GM23338 (cell line): ENCODE measurements around the gene NPHP4.

Source experiments
- CREB1 ChIP-seq: fragments of 250-450 bp; sonication (Bioruptor Pico); IDR thresholded peaks from 2 replicates; pipeline ENCODE4 v1.5.0; 2020; ENCODE audit warnings: low read depth, mild to moderate bottlenecking, moderate library complexity
- CTCF ChIP-seq, 2 experiments: fragments of 200-600 bp in 1 of 2; sonication (generic) in 1 of 2; conservative IDR thresholded peaks; 2 replicates each; pipeline versions ENCODE4 v1.5.1 to v1.6.1; 2016 to 2017; ENCODE audit warnings: antibody characterized with exemption in 2 of 2, low read depth in 2 of 2, mild to moderate bottlenecking in 2 of 2, moderate library complexity in 1 of 2
- ETS1 ChIP-seq: IDR thresholded peaks from 2 replicates; pipeline ENCODE4 v1.6.1; 2016; ENCODE audit warnings: antibody characterized with exemption
- EZH2 ChIP-seq: fragments of 200-600 bp; sonication (generic); IDR thresholded peaks from one replicate; pipeline ENCODE4 v1.8.0; 2017; ENCODE audit warnings: antibody characterized with exemption, mild to moderate bottlenecking, low read depth; ENCODE audit not compliant: unreplicated experiment
- EZH2phosphoT487 ChIP-seq: fragments of 200-600 bp; sonication (generic); IDR thresholded peaks from one replicate; pipeline ENCODE4 v1.8.1; 2018; ENCODE audit warnings: antibody characterized with exemption; ENCODE audit not compliant: unreplicated experiment
- JUNB ChIP-seq: IDR thresholded peaks from one replicate; pipeline ENCODE4 v1.6.1; 2016; ENCODE audit warnings: antibody characterized with exemption; ENCODE audit not compliant: unreplicated experiment
- NANOG ChIP-seq: IDR thresholded peaks from 2 replicates; pipeline ENCODE4 v1.6.1; 2016; ENCODE audit warnings: antibody characterized with exemption, borderline replicate concordance
- POLR2AphosphoS5 ChIP-seq: IDR thresholded peaks from 2 replicates; pipeline ENCODE4 v1.6.1; 2016; ENCODE audit warnings: antibody characterized with exemption, low read depth
- REST ChIP-seq: IDR thresholded peaks from one replicate; pipeline ENCODE4 v1.6.1; 2018; ENCODE audit warnings: antibody characterized with exemption; ENCODE audit not compliant: unreplicated experiment
- STAT1 ChIP-seq: IDR thresholded peaks from one replicate; pipeline ENCODE4 v1.6.1; 2016; ENCODE audit warnings: antibody characterized with exemption; ENCODE audit not compliant: unreplicated experiment
- ZNF114 ChIP-seq: fragments of 250-450 bp; sonication (Bioruptor Pico); IDR thresholded peaks from 2 replicates; pipeline ENCODE4 v1.5.0; 2020; ENCODE audit warnings: mild to moderate bottlenecking, moderate library complexity
- ZNF331 ChIP-seq: fragments of 250-450 bp; sonication (Bioruptor Pico); IDR thresholded peaks from 2 replicates; pipeline ENCODE4 v1.5.0; 2020; ENCODE audit warnings: low read depth, mild to moderate bottlenecking, moderate library complexity

- TF ChIP-seq REST (no peak), CTCF (conservative IDR thresholded peaks at IDR 0.05; ENCODE audit: low read depth in 2 of 2) (no peak), EZH2 (no peak), EZH2phosphoT487 (no peak), POLR2AphosphoS5 (no peak), ZNF114 (no peak), JUNB (no peak), CREB1 (CRISPR knock-in tag) (no peak), ETS1 (no peak), STAT1 (no peak), NANOG (no peak), ZNF331 (no peak)
Observed at GRCh38 chr1:5950201-5950895, 41.9 kb downstream of the NPHP4 start.
